Pancreas (tissue), 10 donors: ENCODE measurements around the gene FHIT. TPM values are rescaled to one million over a fixed set of nuclear protein-coding genes. Genes with fewer than 3 reads are reported as not detected.

ENCODE experiments used
- ATAC-seq, 4 donors: fragments of 200-7000 bp; cut with Tn5 transposase; one replicate each; pipeline versions ENCODE4 v1.8.0 to v1.9.1; 2020; ENCODE audit warnings: mild to moderate bottlenecking in 4 of 4, moderate library complexity in 4 of 4
- DNase-seq, 6 donors: peaks; one replicate each; pipeline ENCODE4 v3.0.0-alpha.2; 2020
- FAIRE-seq: peaks from 2 replicates; lab custom pipeline; 2012; peaks lifted over from hg19 to GRCh38; lab: Jason Lieb, UNC
- H3K27ac ChIP-seq, 4 donors: fragments of 200-600 bp; sonication (generic); 1 replicate in 3 of 4; 2 replicates in 1 of 4; pipeline versions ENCODE4 v1.5.0 to v1.8.0; 2020
- H3K27me3 ChIP-seq, 4 donors: fragments of 200-600 bp; one replicate each; pipeline ENCODE4 v1.8.0; 2021
- H3K36me3 ChIP-seq, 3 donors: fragments of 200-600 bp; sonication (generic) in 1 of 3; one replicate each; pipeline versions ENCODE4 v1.5.0 to v1.8.0; 2020 to 2021
- H3K4me1 ChIP-seq, 3 donors: fragments of 200-600 bp; one replicate each; pipeline ENCODE4 v1.8.0; 2021
- H3K4me3 ChIP-seq, 4 donors: fragments of 200-600 bp; sonication (generic) in 2 of 4; one replicate each; pipeline versions ENCODE4 v1.5.0 to v1.8.0; 2020 to 2021
- H3K9me3 ChIP-seq, 4 donors: fragments of 200-600 bp; one replicate each; pipeline ENCODE4 v1.8.0; 2021
- CTCF ChIP-seq, 4 donors: fragments of 200-600 bp; sonication (generic) in 3 of 4; IDR thresholded peaks; one replicate each; pipeline versions ENCODE4 v1.5.0 to v1.8.0; 2021; ENCODE audit warnings: antibody characterized with exemption in 4 of 4
- WGBS, 2 donors: extraction: QIAGEN DNeasy Blood & Tissue Kit; methylation state at CpG; one replicate each; pipeline ENCODE4 v1.1.7; 2013; 5-methylcytosine and 5-hydroxymethylcytosine counted together
- intact Hi-C, 3 donors: fragments of 100-400 bp; cut with DNase I; formaldehyde crosslinking; loops; one replicate each; pipeline versions ENCODE4 v1.11.1 to v1.14.2; 2022
- polyA plus RNA-seq, 2 donors: library from polyadenylated mRNA; stranded (reverse); fragments of 200-250 nt; gene quantifications; one replicate each; pipeline ENCODE4 v1.2.3, GENCODE V29; 2013
- total RNA-seq, 6 donors: library from RNA; stranded (reverse); fragmentation: NEBNext Ultra II Directional in 4 of 6; extraction: Animal tissue kit (Norgen Biotek cat#: 25700) in 4 of 6; gene quantifications; one replicate each; pipeline versions ENCODE4 v1.2.1 to v1.2.4, GENCODE V29; 2021 to 2023
- donor health status: healthy with polysubstance abuse.
- donor health status: DM: no; HTN: no; CAD: no; lungs with moderate emphysema.
- donor health status: DM: no; HTN: no; CAD: no.
- donor health status: control.
- donor health status: control.
- donor health status: Bipolar disorder and iron deficiency.
- donor health status: DM: yes; HTN: yes; CAD: no.
- donor health status: DM: no; HTN: no; CAD: no.
- donor health status: DM: no; HTN: no; CAD: no.
- donor health status: DM: yes; HTN: yes; CAD: no.

The FHIT gene
- total and polyA plus RNA-seq, 8 donors, result 4.8 to 15.7 (median 8.0) TPM

DNA sequence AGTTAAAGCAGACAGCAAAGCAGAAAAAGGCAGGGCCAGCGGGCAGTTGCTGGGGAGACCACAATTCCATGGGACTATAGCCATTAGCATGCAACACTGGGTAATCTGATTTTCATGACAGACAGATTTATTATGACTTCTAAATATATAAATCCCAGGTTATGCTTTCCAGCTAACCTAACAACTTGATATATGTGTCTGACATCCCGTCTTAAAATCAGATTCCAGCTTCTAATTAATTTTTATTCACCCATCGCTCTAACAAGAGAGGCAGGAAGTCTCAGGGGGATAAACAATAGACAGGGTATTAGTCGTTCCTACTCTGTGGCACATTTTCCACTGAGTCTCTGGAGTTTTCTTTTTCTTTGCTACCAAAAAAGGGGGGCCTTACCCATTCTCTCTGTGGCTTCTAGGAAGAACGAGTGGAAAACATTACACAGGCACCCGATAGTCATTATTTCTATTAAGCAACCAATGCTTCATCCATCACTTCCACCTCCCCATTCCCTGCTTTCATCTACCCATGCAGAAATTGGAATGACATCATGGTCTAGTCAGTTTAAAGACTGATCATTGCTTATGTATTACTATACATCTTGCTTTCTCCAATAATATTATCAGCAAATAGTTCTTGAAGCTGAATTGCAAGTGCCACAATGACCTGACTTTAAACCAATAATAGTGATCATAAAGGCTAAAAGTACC lies 173.1 kb downstream of the FHIT start:
- FAIRE-seq, result no peak
- 71 to 73% methylated on average over 6 of the region's 6 CpGs for WGBS, 2 donors

GRCh38 chr3:61077551-61077950 lies 173.7 kb downstream of the FHIT start:
- 86 to 95% methylated on average over 1 of the region's 1 CpG for WGBS, 2 donors
- H3K4me3 ChIP-seq, result no peak overlapping the region
- no peaks in the 10 kb centered on the region for H3K9me3 ChIP-seq
- H3K36me3 ChIP-seq, result no peaks in the 10 kb centered on the region
- intact Hi-C loops, result no loop called here
- H3K27me3 ChIP-seq, result no peaks in the 10 kb centered on the region
- no peaks in the 10 kb centered on the region for H3K4me1 ChIP-seq
- DNase-seq (no peak), ATAC-seq (no peak), FAIRE-seq (no peak)
- H3K27ac ChIP-seq, result no peak overlapping the region
- TF ChIP-seq CTCF (IDR thresholded peaks at IDR 0.05), result no peak

More for the DNA sequence above, 173.1 kb downstream of the FHIT start:
- intact Hi-C loops, result no loop called here
- H3K4me3 ChIP-seq, result no peak overlapping the region
- TF ChIP-seq CTCF (IDR thresholded peaks at IDR 0.05), result no peak
- no peak overlapping the region for H3K27ac ChIP-seq
- ATAC-seq, result no peak
- H3K36me3 ChIP-seq, result no peaks in the 10 kb centered on the region
- H3K9me3 ChIP-seq, result no peaks in the 10 kb centered on the region
- H3K4me1 ChIP-seq, result no peaks in the 10 kb centered on the region
- no peak for DNase-seq
- H3K27me3 ChIP-seq, result no peaks in the 10 kb centered on the region

- intact Hi-C loops, result no loop called here
- no peak for DNase-seq
- no peaks in the 10 kb centered on the region for H3K36me3 ChIP-seq
- no peaks in the 10 kb centered on the region for H3K9me3 ChIP-seq
- no peaks in the 10 kb centered on the region for H3K4me1 ChIP-seq
- H3K27me3 ChIP-seq, result no peaks in the 10 kb centered on the region
- no peak for FAIRE-seq
- H3K4me3 ChIP-seq, result no peak overlapping the region
- no peak for TF ChIP-seq CTCF (IDR thresholded peaks at IDR 0.05)
- ATAC-seq, result no peak
- H3K27ac ChIP-seq, result no peak overlapping the region
- WGBS, 2 donors, result 79 to 83% methylated on average over 3 of the region's 3 CpGs
These were observed 176.5 kb downstream of the FHIT start for GRCh38 chr3:61074783-61075182.

DNA sequence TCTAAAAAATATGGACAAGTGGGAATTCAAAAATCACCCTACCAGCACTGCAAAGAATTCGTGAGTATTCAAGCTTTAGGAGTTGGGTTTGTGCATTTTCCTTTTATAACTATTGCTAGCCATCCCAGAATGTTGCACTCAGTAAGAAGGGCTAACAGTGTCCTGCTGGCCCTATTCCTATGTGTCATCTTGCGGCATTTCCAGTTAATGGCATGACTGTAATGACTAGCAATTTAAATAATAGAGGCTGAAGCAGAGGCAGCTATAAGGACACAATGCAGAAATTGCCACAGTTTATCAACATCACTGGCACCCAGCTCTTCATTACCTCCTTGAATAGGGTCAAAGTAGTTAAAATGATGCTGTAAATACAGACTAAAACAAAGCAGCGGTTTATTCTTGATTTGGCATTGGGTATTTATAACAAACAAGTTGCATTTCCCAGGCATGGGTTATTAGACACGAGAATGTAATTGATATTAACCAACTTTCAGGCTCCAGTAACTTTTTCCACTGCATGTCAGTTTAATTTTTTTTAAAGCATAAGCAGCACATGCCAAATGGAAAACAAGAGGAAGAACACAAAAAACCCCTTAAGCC lies 177.6 kb downstream of the FHIT start:
- Histone ChIP-seq H3K4me1 (no peaks in the 10 kb centered on the region), H3K27ac (no peak overlapping the region), H3K4me3 (no peak overlapping the region), H3K36me3 (no peaks in the 10 kb centered on the region), H3K9me3 (no peaks in the 10 kb centered on the region), H3K27me3 (no peaks in the 10 kb centered on the region)
- intact Hi-C loops, result no loop called here
- ATAC-seq (no peak), DNase-seq (no peak), FAIRE-seq (no peak)
- WGBS, 2 donors, result 80 to 83% methylated on average over 4 of the region's 4 CpGs
- TF ChIP-seq CTCF (IDR thresholded peaks at IDR 0.05), result no peak

- Histone ChIP-seq H3K27me3 (no peaks in the 10 kb centered on the region), H3K4me1 (no peaks in the 10 kb centered on the region), H3K4me3 (no peak overlapping the region), H3K9me3 (no peaks in the 10 kb centered on the region), H3K27ac (no peak overlapping the region), H3K36me3 (no peaks in the 10 kb centered on the region)
- no peak for TF ChIP-seq CTCF (IDR thresholded peaks at IDR 0.05)
- intact Hi-C loops, result no loop called here
- no peak for DNase-seq
- FAIRE-seq, result no peak
- no peak for ATAC-seq
- 90 to 98% methylated on average over 4 of the region's 4 CpGs for WGBS, 2 donors
These were observed 183.2 kb downstream of the FHIT start for GRCh38 chr3:61068084-61068483.
